ENCODE data around the gene CTNS.

DNA sequence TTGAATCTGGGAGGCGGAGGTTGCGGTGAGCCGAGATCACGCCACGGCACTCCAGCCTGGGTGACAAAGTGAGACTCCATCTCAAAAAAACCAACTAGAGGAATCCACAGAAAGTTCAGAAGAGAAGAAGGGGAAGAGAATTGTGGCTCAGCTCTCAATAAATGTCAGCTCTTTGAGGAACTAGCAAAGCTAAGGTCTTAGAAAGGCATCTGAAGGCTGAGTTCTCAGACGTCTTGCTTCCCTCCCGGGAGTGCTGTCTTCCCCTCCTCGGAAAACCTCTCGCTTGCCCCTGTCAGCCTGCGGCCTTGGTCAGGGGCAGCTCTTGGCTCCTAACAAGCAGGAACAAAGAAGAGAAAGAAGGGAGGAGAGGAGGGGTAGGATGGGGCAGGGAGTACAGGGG is 5.8 kb upstream of the CTNS start:
- TF ChIP-seq ZFP37 (CRISPR knock-in tag; IDR thresholded peaks at IDR 0.05; ENCODE audit: borderline replicate concordance): no peak
- TF ChIP-seq, protein P1, sequence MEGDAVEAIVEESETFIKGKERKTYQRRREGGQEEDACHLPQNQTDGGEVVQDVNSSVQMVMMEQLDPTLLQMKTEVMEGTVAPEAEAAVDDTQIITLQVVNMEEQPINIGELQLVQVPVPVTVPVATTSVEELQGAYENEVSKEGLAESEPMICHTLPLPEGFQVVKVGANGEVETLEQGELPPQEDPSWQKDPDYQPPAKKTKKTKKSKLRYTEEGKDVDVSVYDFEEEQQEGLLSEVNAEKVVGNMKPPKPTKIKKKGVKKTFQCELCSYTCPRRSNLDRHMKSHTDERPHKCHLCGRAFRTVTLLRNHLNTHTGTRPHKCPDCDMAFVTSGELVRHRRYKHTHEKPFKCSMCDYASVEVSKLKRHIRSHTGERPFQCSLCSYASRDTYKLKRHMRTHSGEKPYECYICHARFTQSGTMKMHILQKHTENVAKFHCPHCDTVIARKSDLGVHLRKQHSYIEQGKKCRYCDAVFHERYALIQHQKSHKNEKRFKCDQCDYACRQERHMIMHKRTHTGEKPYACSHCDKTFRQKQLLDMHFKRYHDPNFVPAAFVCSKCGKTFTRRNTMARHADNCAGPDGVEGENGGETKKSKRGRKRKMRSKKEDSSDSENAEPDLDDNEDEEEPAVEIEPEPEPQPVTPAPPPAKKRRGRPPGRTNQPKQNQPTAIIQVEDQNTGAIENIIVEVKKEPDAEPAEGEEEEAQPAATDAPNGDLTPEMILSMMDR (CRISPR knock-in tag; IDR thresholded peaks at IDR 0.05): no peak
- TF ChIP-seq MTF2 (CRISPR knock-in tag; IDR thresholded peaks at IDR 0.05; ENCODE audit: borderline replicate concordance): no peak
- TF ChIP-seq, protein P2, sequence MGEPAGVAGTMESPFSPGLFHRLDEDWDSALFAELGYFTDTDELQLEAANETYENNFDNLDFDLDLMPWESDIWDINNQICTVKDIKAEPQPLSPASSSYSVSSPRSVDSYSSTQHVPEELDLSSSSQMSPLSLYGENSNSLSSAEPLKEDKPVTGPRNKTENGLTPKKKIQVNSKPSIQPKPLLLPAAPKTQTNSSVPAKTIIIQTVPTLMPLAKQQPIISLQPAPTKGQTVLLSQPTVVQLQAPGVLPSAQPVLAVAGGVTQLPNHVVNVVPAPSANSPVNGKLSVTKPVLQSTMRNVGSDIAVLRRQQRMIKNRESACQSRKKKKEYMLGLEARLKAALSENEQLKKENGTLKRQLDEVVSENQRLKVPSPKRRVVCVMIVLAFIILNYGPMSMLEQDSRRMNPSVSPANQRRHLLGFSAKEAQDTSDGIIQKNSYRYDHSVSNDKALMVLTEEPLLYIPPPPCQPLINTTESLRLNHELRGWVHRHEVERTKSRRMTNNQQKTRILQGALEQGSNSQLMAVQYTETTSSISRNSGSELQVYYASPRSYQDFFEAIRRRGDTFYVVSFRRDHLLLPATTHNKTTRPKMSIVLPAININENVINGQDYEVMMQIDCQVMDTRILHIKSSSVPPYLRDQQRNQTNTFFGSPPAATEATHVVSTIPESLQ (CRISPR knock-in tag; conservative IDR thresholded peaks at IDR 0.05): no peak
- TF ChIP-seq, protein P3, sequence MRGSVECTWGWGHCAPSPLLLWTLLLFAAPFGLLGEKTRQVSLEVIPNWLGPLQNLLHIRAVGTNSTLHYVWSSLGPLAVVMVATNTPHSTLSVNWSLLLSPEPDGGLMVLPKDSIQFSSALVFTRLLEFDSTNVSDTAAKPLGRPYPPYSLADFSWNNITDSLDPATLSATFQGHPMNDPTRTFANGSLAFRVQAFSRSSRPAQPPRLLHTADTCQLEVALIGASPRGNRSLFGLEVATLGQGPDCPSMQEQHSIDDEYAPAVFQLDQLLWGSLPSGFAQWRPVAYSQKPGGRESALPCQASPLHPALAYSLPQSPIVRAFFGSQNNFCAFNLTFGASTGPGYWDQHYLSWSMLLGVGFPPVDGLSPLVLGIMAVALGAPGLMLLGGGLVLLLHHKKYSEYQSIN (CRISPR knock-in tag; IDR thresholded peaks at IDR 0.05; ENCODE audit: borderline replicate concordance): no peak
- no peak for TF ChIP-seq TEAD2 (CRISPR knock-in tag; IDR thresholded peaks at IDR 0.05)
- no peak for TF ChIP-seq ZNF660 (CRISPR knock-in tag; IDR thresholded peaks at IDR 0.05; ENCODE audit: borderline replicate concordance, low read depth)
- TF ChIP-seq NFRKB (IDR thresholded peaks at IDR 0.05): no peak
- TF ChIP-seq KLF16 (CRISPR knock-in tag; IDR thresholded peaks at IDR 0.05): no peak
- TF ChIP-seq CHD2 (IDR thresholded peaks at IDR 0.05; ENCODE audit: low read depth, low read length): no peak
- TF ChIP-seq CHD4 (IDR thresholded peaks at IDR 0.05; ENCODE audit: borderline replicate concordance, low read length): no peak

All from HepG2 (cell line).